ENCODE measurements around the gene LRTM2. TPM values are rescaled to one million over a fixed set of nuclear protein-coding genes. Genes with fewer than 3 reads are reported as not detected.

The LRTM2 gene
- total RNA-seq, 3 donors from 2014 or later (not counting 1 experiment from before 2014, with no cell fraction given), result not detected

DNA sequence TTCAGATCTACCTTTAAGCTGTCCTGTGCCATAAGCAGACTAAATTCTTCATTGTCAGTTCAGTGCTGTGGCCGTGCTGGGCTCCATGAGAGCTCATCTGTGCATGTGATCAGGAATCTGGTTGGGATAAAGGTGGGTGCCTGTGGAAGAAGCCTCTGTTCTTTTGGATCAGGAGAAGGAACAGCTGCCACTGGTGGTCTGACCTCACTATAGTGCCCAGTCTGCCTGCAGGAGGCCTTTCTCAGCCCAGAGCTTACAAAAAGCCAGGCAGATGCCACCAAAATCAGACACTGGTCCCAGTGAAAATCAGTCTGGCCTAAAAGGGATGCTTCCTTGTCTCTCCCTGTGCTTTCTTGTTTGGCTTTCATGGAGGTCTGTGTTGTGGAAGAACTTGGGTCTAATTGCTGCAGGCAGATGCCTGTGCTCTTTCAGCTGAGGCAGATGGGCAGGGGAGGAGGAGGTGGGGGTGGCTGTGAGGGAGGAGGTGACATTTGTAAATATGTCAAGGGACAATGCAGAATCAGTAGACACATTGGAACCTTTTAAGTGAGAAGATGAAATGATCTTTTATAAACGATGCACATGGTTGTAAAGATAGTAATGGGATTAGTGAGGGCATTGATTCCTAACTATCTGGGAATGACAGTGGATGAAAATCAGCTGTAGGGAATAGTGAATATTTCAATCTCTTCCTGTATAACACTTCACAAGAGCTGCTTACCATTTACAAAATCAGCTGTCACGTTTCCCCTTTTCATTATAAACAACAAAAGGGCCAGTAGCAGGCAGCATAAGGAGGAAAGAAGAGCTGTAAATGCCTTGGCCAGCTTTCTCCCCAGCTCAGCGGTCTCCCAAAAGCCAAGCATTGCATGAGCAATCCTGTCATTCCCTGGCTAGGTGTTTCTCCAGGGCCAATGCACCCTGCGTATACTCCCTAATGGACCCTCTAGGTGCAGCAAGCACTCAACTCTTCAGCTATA, 53.5 kb downstream of the LRTM2 start:
- intact Hi-C loops (cut with micrococcal nuclease), result no loop called here

DNA sequence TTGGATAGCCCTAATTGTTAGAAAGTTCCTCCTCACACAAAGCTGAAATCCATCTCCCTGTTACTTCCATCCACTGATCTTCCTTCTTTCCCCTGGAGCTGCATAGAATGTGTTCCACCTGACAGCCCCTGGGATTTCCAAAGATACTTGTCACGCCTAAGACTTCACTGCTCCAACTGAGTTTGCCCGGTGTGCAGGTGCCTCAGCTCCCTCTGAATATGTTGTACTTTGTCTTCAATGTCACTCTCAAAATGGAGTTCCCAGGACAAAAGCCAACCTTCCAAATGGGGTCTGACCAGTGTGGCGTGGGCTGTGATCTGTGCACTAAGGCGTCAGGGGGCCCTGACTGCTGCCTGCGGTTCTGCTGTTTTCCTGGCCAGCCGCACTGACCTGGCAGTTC, 55.2 kb downstream of the LRTM2 start:
- H3K27me3 Mint-ChIP-seq (ENCODE audit: low read depth in 2 of 2), result peaks cover 0 to 8% of the 10 kb centered on the region in 2 donors

More for the DNA sequence above, 53.5 kb downstream of the LRTM2 start:
- H3K9me3 ChIP-seq (ENCODE audit: control insufficient read depth, insufficient read depth, low read length), result no peaks in the 10 kb centered on the region
- no peaks in the 10 kb centered on the region for H3K36me3 ChIP-seq (ENCODE audit: control insufficient read depth, insufficient read depth, low read length)
- no peaks in the 10 kb centered on the region for H3K4me1 Mint-ChIP-seq
- TF ChIP-seq CTCF (IDR thresholded peaks at IDR 0.05), result no peak
- H3K27me3 Mint-ChIP-seq (ENCODE audit: low read depth in 2 of 2), result peaks cover 0 to 14% of the 10 kb centered on the region in 2 donors
- 84% methylated on average over 5 of the region's 5 CpGs for WGBS (ENCODE audit: insufficient coverage)
- no peak for ATAC-seq
- no peaks in the 10 kb centered on the region for H3K4me1 ChIP-seq (ENCODE audit: control insufficient read depth, insufficient read depth, low read length)
- H3K9me3 Mint-ChIP-seq, result peaks cover 0 to 5% of the 10 kb centered on the region in 2 donors
- no peaks in the 10 kb centered on the region for H3K36me3 Mint-ChIP-seq
- no peak overlapping the region for H3K4me3 Mint-ChIP-seq
- no peak overlapping the region for H3K4me3 ChIP-seq (ENCODE audit: low read length)
- no peaks in the 10 kb centered on the region for H3K27me3 ChIP-seq (ENCODE audit: control insufficient read depth, insufficient read depth, low read length)
- no peak overlapping the region for H3K27ac ChIP-seq (ENCODE audit: low read length)
- no peak overlapping the region for H3K27ac Mint-ChIP-seq
- no peak for DNase-seq

GRCh38 chr12:1876086-1876485, 55.7 kb downstream of the LRTM2 start:
- Histone ChIP-seq H3K27me3 (ENCODE audit: control insufficient read depth, insufficient read depth, low read length) (no peaks in the 10 kb centered on the region), H3K4me3 (ENCODE audit: low read length) (no peak overlapping the region), H3K9me3 (ENCODE audit: control insufficient read depth, insufficient read depth, low read length) (no peaks in the 10 kb centered on the region), H3K4me1 (ENCODE audit: control insufficient read depth, insufficient read depth, low read length) (no peaks in the 10 kb centered on the region), H3K27ac (ENCODE audit: low read length) (no peak overlapping the region), H3K36me3 (ENCODE audit: control insufficient read depth, insufficient read depth, low read length) (no peaks in the 10 kb centered on the region)
- intact Hi-C loops (cut with micrococcal nuclease), result no loop called here
- ATAC-seq (no peak), DNase-seq (no peak)
- H3K27ac Mint-ChIP-seq, result no peak overlapping the region
- no peaks in the 10 kb centered on the region for H3K4me1 Mint-ChIP-seq
- H3K36me3 Mint-ChIP-seq, result no peaks in the 10 kb centered on the region
- H3K27me3 Mint-ChIP-seq (ENCODE audit: low read depth in 2 of 2), result peaks cover 0 to 8% of the 10 kb centered on the region in 2 donors
- no peak for TF ChIP-seq CTCF (IDR thresholded peaks at IDR 0.05)
- H3K9me3 Mint-ChIP-seq, result peaks cover 0 to 4% of the 10 kb centered on the region in 2 donors
- no peak overlapping the region for H3K4me3 Mint-ChIP-seq
- 89% methylated on average over 2 of the region's 3 CpGs for WGBS (ENCODE audit: insufficient coverage)

More for the DNA sequence above, 55.2 kb downstream of the LRTM2 start:
- no peak overlapping the region for H3K27ac ChIP-seq (ENCODE audit: low read length)
- WGBS (ENCODE audit: insufficient coverage), result 88% methylated on average over 6 of the region's 6 CpGs
- no peak for TF ChIP-seq CTCF (IDR thresholded peaks at IDR 0.05)
- no peaks in the 10 kb centered on the region for H3K36me3 ChIP-seq (ENCODE audit: control insufficient read depth, insufficient read depth, low read length)
- H3K9me3 ChIP-seq (ENCODE audit: control insufficient read depth, insufficient read depth, low read length), result no peaks in the 10 kb centered on the region
- no peak overlapping the region for H3K4me3 ChIP-seq (ENCODE audit: low read length)
- Mint-ChIP-seq H3K4me1 (no peaks in the 10 kb centered on the region), H3K9me3 (peaks cover 0 to 5% of the 10 kb centered on the region in 2 donors), H3K4me3 (no peak overlapping the region), H3K27ac (no peak overlapping the region), H3K36me3 (no peaks in the 10 kb centered on the region)
- H3K27me3 ChIP-seq (ENCODE audit: control insufficient read depth, insufficient read depth, low read length), result no peaks in the 10 kb centered on the region
- no peak for DNase-seq
- no peaks in the 10 kb centered on the region for H3K4me1 ChIP-seq (ENCODE audit: control insufficient read depth, insufficient read depth, low read length)
- ATAC-seq, result no peak
- intact Hi-C loops (cut with micrococcal nuclease), result no loop called here
